Type B pancreatic cell (in vitro differentiated cells): Measurements from ENCODE around the gene USP13. TPM values are rescaled to one million over a fixed set of nuclear protein-coding genes. Genes with fewer than 3 reads are reported as not detected.
"Not testable (repeated sequence)": the region's sequence is repeated elsewhere in the genome, so short reads cannot be mapped to it uniquely, and the experiment has no call there.

Experiments used
- DNase-seq: peaks from one replicate; pipeline ENCODE4 v3.0.0; 2021; ENCODE audit warnings: mixed read lengths; ENCODE audit not compliant: unreplicated experiment; ENCODE audit errors: extremely low spot score
- H3K27ac Mint-ChIP-seq: 2 replicates; pipeline ENCODE4 v1.8.0; 2021; ENCODE audit warnings: mild to moderate bottlenecking, mixed read lengths
- H3K27me3 Mint-ChIP-seq: 2 replicates; pipeline ENCODE4 v1.8.0; 2021; ENCODE audit warnings: mixed read lengths
- H3K36me3 Mint-ChIP-seq: 2 replicates; pipeline ENCODE4 v1.8.0; 2021; ENCODE audit warnings: mixed read lengths
- H3K4me1 Mint-ChIP-seq: one replicate; pipeline ENCODE4 v1.8.0; 2021; ENCODE audit warnings: mixed read lengths; ENCODE audit not compliant: unreplicated experiment
- H3K4me3 Mint-ChIP-seq: 2 replicates; pipeline ENCODE4 v1.8.0; 2021; ENCODE audit warnings: mild to moderate bottlenecking, mixed read lengths
- H3K9me3 Mint-ChIP-seq: 2 replicates; pipeline ENCODE4 v1.8.0; 2021; ENCODE audit warnings: mixed read lengths
- total RNA-seq: library from RNA; stranded (reverse); gene quantifications from 2 replicates; pipeline ENCODE4 v1.2.1, GENCODE V29; 2021; ENCODE audit warnings: low replicate concordance
- TF ChIP-seq, protein P1 (sequence below): fragments of 200-600 bp; sonication (generic); conservative IDR thresholded peaks from 2 replicates; pipeline ENCODE4 v1.5.0; 2021; ENCODE audit warnings: antibody characterized with exemption, mild to moderate bottlenecking

USP13 gene
- total RNA-seq, 1 donor from 2014 or later = 18.3 TPM

DNA sequence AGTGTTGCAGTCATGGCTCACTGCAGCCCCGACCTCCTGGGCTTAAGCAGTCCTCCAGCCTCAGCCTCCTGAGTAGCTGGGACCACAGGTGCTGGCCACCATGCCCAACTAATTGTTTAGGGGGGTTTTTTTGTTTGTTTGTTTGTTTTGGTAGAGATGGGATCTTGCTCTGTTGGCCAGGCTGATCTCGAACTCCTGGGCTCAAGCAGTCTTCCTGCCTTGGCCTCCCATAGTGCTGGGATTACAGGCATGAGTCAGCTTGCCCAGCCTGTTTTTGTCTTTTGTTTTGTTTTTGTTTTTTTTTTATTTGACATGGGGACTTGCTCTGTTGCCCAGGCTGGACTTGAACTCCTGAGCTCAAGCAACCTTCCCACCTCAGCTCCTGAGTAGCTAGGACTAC lies 30.8 kb upstream of the USP13 start:
- no peak for DNase-seq
- Mint-ChIP-seq H3K27ac (no peak overlapping the region), H3K9me3 (no peaks in the 10 kb centered on the region), H3K4me1 (no peaks in the 10 kb centered on the region), H3K4me3 (no peak overlapping the region), H3K27me3 (no peaks in the 10 kb centered on the region), H3K36me3 (peaks cover 33% of the 10 kb centered on the region)
- TF ChIP-seq, protein P1, sequence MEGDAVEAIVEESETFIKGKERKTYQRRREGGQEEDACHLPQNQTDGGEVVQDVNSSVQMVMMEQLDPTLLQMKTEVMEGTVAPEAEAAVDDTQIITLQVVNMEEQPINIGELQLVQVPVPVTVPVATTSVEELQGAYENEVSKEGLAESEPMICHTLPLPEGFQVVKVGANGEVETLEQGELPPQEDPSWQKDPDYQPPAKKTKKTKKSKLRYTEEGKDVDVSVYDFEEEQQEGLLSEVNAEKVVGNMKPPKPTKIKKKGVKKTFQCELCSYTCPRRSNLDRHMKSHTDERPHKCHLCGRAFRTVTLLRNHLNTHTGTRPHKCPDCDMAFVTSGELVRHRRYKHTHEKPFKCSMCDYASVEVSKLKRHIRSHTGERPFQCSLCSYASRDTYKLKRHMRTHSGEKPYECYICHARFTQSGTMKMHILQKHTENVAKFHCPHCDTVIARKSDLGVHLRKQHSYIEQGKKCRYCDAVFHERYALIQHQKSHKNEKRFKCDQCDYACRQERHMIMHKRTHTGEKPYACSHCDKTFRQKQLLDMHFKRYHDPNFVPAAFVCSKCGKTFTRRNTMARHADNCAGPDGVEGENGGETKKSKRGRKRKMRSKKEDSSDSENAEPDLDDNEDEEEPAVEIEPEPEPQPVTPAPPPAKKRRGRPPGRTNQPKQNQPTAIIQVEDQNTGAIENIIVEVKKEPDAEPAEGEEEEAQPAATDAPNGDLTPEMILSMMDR = no peak

DNA sequence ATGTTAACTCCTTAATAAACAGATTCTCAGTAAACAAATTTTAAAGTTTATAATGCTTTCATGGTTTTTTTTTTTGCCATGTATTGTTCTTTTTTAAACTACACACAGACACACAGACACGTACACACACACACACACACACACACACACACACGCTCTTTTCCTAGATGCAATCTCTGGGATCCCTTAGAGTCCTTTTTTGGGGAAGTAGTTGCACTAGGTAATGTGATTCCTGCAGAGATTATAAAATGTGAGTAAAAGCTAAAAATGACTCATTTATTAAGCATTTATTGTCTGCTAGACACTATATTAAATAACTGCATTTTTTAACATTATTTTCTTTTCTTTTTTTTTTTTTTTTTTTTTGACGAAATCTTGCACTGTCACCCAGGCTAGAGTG lies 28.4 kb upstream of the USP13 start:
- no peaks in the 10 kb centered on the region for H3K9me3 Mint-ChIP-seq
- H3K4me1 Mint-ChIP-seq = no peaks in the 10 kb centered on the region
- no peak for DNase-seq
- H3K36me3 Mint-ChIP-seq = peaks cover 25% of the 10 kb centered on the region
- TF ChIP-seq, protein P1 = no peak
- no peak overlapping the region for H3K27ac Mint-ChIP-seq
- no peak overlapping the region for H3K4me3 Mint-ChIP-seq
- no peaks in the 10 kb centered on the region for H3K27me3 Mint-ChIP-seq

DNA sequence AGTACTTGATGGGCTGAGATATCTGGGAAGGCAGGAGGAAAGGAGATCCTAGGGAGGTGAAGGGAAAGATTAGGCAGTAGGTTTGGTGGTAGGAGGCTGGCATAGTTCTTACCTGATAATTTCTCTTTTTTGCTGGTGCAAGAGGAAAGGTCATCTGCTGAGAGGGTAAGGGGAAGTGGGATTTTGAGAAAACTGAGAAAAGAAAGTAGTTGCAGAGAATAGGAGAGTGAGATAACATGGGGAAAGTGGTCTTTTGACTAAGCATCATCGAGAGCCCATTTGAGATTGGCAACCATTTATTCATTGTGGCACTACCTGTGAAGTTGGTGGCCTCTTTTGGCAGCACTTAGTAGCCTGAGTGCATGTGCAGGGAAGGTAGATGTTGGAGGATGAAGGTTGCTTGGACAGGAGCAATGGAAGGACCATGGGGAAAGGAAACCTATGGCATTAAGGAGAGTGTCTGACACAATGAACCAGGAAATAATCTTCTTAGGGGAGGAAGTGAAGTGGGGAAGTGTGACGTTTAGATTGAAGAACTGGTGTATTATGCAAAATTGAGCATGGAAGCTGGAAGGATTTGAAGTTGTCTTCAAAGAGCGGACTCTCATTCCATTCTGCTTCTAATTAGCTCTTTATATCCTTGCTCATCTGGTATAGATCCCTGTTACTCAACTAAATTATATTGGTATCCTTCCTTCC lies 21.9 kb upstream of the USP13 start:
- no peak for DNase-seq
- Mint-ChIP-seq H3K9me3 (no peaks in the 10 kb centered on the region), H3K4me1 (no peaks in the 10 kb centered on the region), H3K27ac (no peak overlapping the region), H3K27me3 (no peaks in the 10 kb centered on the region), H3K4me3 (no peak overlapping the region), H3K36me3 (peaks cover under 1% of the 10 kb centered on the region)
- TF ChIP-seq, protein P1 = no peak

DNA sequence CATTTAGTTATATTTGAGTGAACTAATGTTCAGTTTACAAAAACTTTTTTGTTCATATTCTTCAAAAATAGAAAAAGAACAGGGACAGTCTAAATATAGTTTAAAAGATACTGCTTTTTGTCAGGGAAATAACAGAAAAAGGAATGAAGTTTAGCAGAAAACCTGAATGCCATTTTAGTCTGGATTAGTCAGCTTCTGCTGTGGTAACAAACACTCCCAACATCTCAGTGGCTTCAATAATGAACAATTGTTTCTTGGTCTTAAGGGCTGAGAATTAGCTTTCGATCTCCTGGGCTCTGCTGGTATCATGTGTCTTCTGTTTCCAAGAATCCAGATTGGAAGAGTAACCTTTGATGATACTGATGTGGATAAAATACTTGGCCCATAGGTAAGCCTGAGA lies 12.4 kb upstream of the USP13 start:
- Mint-ChIP-seq H3K9me3 (no peaks in the 10 kb centered on the region), H3K27me3 (no peaks in the 10 kb centered on the region), H3K4me1 (peaks cover 4% of the 10 kb centered on the region), H3K36me3 (no peaks in the 10 kb centered on the region), H3K4me3 (no peak overlapping the region), H3K27ac (no peak overlapping the region)
- TF ChIP-seq, protein P1 = no peak
- no peak for DNase-seq

DNA sequence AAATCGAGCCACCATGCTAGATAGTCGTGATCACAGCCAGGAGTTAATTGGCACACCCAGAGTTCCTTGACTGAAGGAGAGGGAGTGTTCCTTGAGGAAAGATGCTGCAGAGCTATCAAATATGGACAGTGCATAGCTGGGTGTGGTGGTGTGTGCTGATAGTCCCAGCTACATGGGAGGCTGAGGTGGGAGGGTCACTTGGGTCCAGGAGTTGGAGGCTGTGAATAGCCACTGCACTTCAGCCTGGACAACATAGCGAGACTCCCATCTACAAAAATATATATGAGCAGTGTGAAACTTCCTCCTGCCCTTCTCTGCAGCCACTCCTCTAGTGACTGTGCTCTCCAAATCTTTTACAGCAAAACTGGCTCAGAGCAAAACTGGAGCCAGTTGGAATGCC lies 10.0 kb upstream of the USP13 start:
- H3K9me3 Mint-ChIP-seq = no peaks in the 10 kb centered on the region

DNA sequence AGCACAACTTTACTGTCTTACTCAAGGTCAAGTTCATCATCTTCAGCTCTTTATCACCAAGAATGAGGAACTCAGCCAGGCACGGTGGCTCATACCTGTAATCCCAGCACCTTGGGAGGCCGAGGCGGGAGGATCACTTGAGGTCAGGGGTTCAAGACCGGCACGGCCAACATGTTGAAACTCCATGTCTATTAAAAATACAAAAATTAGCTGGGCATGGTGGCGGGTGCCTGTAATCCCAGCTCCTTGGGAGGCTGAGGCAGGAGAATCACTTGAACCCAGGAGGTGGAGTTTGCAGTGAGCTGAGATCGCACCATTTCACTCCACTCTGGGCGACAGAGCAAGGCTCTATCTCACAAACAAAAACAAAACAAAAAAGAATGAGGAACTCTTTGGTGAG lies 9.0 kb upstream of the USP13 start:
- H3K4me3 Mint-ChIP-seq, DNase-seq: not testable (repeated sequence)

More for the DNA sequence above, 10.0 kb upstream of the USP13 start:
- no peak overlapping the region for H3K27ac Mint-ChIP-seq
- TF ChIP-seq, protein P1 = no peak
- no peaks in the 10 kb centered on the region for H3K36me3 Mint-ChIP-seq
- no peak overlapping the region for H3K4me3 Mint-ChIP-seq
- no peaks in the 10 kb centered on the region for H3K27me3 Mint-ChIP-seq
- peaks cover 4% of the 10 kb centered on the region for H3K4me1 Mint-ChIP-seq
- DNase-seq = no peak

More for the DNA sequence above, 9.0 kb upstream of the USP13 start:
- not testable (repeated sequence) for H3K36me3 Mint-ChIP-seq, H3K27ac Mint-ChIP-seq, H3K9me3 Mint-ChIP-seq, H3K4me1 Mint-ChIP-seq, H3K27me3 Mint-ChIP-seq
